HL-60 (cell line): ENCODE data around the gene RAP1GAP2.

Experiments used
- DNase-seq, 2 experiments: peaks; one replicate each; pipeline ENCODE4 v3.0.0-alpha.2; 2010 to 2020; ENCODE audit warnings: low read depth in 1 of 2, low spot score in 1 of 2
- H3K27ac ChIP-seq: fragments of 250-450 bp; sonication (Bioruptor Pico); replicated peaks from 2 replicates; pipeline ENCODE4 v1.5.1; 2020; ENCODE audit warnings: mild to moderate bottlenecking, moderate library complexity
- H3K27me3 ChIP-seq: fragments of 250-450 bp; sonication (Bioruptor Pico); 2 replicates; pipeline ENCODE4 v1.5.1; 2021; ENCODE audit warnings: mild to moderate bottlenecking, moderate library complexity; ENCODE audit not compliant: insufficient read depth, poor library complexity, severe bottlenecking
- H3K4me3 ChIP-seq: replicated peaks from 2 replicates; pipeline ENCODE4 v1.5.1; 2011; ENCODE audit warnings: mild to moderate bottlenecking, control low read depth, low read length; ENCODE audit not compliant: insufficient read depth
- CTCF ChIP-seq: IDR thresholded peaks from one replicate; pipeline ENCODE4 v1.5.1; 2011; ENCODE audit warnings: low read length, control low read depth, inconsistent platforms; ENCODE audit not compliant: insufficient read depth
- GABPA ChIP-seq: IDR thresholded peaks from 2 replicates; pipeline ENCODE4 v1.6.1; 2012; ENCODE audit warnings: low read depth
- POLR2AphosphoS5 ChIP-seq: IDR thresholded peaks from 2 replicates; pipeline ENCODE4 v1.6.1; 2012; ENCODE audit warnings: low read depth
- REST ChIP-seq: IDR thresholded peaks from 2 replicates; pipeline ENCODE4 v1.6.1; 2012; ENCODE audit warnings: low read depth; ENCODE audit not compliant: insufficient replicate concordance
- SPI1 ChIP-seq: IDR thresholded peaks from 2 replicates; pipeline ENCODE4 v1.6.1; 2012; ENCODE audit warnings: low read depth, mild to moderate bottlenecking, borderline replicate concordance

Gene RAP1GAP2

GRCh38 chr17:2798188-2798587, 1.9 kb downstream of the RAP1GAP2 start:
- TF ChIP-seq REST (no peak), SPI1 (no peak)
- H3K27me3 ChIP-seq = no peaks in the 10 kb centered on the region
- H3K27ac ChIP-seq = no peak overlapping the region
- no peak for DNase-seq
- H3K4me3 ChIP-seq = no peak overlapping the region

GRCh38 chr17:2798678-2799077, 2.4 kb downstream of the RAP1GAP2 start:
- no peak for TF ChIP-seq CTCF
- TF ChIP-seq GABPA = no peak
- no peak for TF ChIP-seq REST
- no peak for TF ChIP-seq SPI1
- no peak for TF ChIP-seq POLR2AphosphoS5
- DNase-seq = no peak
- Histone ChIP-seq H3K27me3 (no peaks in the 10 kb centered on the region), H3K4me3 (no peak overlapping the region), H3K27ac (no peak overlapping the region)

- no peak for DNase-seq
- Histone ChIP-seq H3K27ac (no peak overlapping the region), H3K27me3 (no peaks in the 10 kb centered on the region), H3K4me3 (no peak overlapping the region)
- TF ChIP-seq SPI1 (no peak), CTCF (no peak), GABPA (no peak), REST (no peak), POLR2AphosphoS5 (no peak)
Measured at GRCh38 chr17:2799653-2800052, 3.4 kb downstream of the RAP1GAP2 start.

GRCh38 chr17:2800367-2800766, 4.1 kb downstream of the RAP1GAP2 start:
- no peak overlapping the region for H3K4me3 ChIP-seq
- DNase-seq = no peak
- no peak overlapping the region for H3K27ac ChIP-seq
- TF ChIP-seq SPI1 = no peak
- TF ChIP-seq REST = no peak
- no peak for TF ChIP-seq GABPA
- TF ChIP-seq POLR2AphosphoS5 = no peak
- TF ChIP-seq CTCF = no peak
- no peaks in the 10 kb centered on the region for H3K27me3 ChIP-seq
